BLaER1 (cell line): Measurements from ENCODE around the gene ESF1.

Source experiments
- H3K27ac ChIP-seq: shearing (Covaris generic); formaldehyde crosslinking; 2 replicates; pipeline ENCODE4 v1.8.1; 2022
- H3K27me3 ChIP-seq: shearing (Covaris generic); formaldehyde crosslinking; 2 replicates; pipeline ENCODE4 v1.8.1; 2022
- H3K36me3 ChIP-seq: shearing (Covaris generic); formaldehyde crosslinking; 2 replicates; pipeline ENCODE4 v1.8.1; 2022
- H3K4me1 ChIP-seq: shearing (Covaris generic); formaldehyde crosslinking; 2 replicates; pipeline ENCODE4 v1.8.1; 2022
- H3K4me2 ChIP-seq: shearing (Covaris generic); formaldehyde crosslinking; 2 replicates; pipeline ENCODE4 v1.8.1; 2022
- H3K4me3 ChIP-seq: shearing (Covaris generic); formaldehyde crosslinking; 2 replicates; pipeline ENCODE4 v1.8.1; 2022
- H3K9ac ChIP-seq: shearing (Covaris generic); formaldehyde crosslinking; 2 replicates; pipeline ENCODE4 v1.8.1; 2022
- H3K9me3 ChIP-seq: shearing (Covaris generic); formaldehyde crosslinking; 2 replicates; pipeline ENCODE4 v1.8.1; 2022
- H4K20me1 ChIP-seq: shearing (Covaris generic); formaldehyde crosslinking; 2 replicates; pipeline ENCODE4 v1.8.1; 2022
- Cebpa-rat ChIP-seq: shearing (Covaris generic); IDR thresholded peaks from 2 replicates; pipeline ENCODE4 v1.8.1; 2022

ESF1 gene

DNA sequence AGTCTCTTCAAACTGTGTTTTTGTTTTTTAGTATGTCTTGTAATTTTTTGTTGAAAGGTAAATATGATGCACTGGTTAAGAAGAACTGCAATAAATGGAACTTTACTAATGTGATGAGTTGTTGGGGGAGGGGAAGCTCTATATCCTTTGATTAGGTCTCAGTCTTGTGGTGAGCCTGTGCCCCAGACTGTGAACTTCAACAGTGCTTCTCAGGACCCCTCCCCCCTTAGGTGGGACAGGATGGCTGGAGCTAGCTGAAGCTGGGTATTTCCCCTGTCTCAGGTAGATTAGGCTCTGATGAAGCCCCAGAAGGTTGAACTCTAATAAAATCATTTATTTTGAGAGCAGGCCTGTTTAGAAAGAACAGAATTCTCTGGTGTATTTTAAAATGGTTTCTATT lies 114.6 kb downstream of the ESF1 start:
- Histone ChIP-seq H3K27me3 (no peaks in the 10 kb centered on the region), H3K4me3 (no peak overlapping the region), H3K36me3 (no peaks in the 10 kb centered on the region), H3K27ac (no peak overlapping the region), H3K4me2 (no peak overlapping the region), H3K4me1 (no peaks in the 10 kb centered on the region), H3K9me3 (no peaks in the 10 kb centered on the region), H3K9ac (no peak overlapping the region), H4K20me1 (no peaks in the 10 kb centered on the region)
- TF ChIP-seq Cebpa-rat = no peak

GRCh38 chr20:13665709-13666395 lies 118.9 kb downstream of the ESF1 start:
- Histone ChIP-seq H3K4me3 (no peak overlapping the region), H3K27me3 (no peaks in the 10 kb centered on the region), H4K20me1 (no peaks in the 10 kb centered on the region), H3K4me1 (no peaks in the 10 kb centered on the region), H3K27ac (no peak overlapping the region), H3K9ac (no peak overlapping the region), H3K9me3 (no peaks in the 10 kb centered on the region), H3K36me3 (no peaks in the 10 kb centered on the region), H3K4me2 (no peak overlapping the region)
- no peak for TF ChIP-seq Cebpa-rat
